SU-DHL-6 (cell line): Measurements from ENCODE around the gene CBY1.

ENCODE experiments used
- CTCF ChIP-seq: fragments of 200-600 bp; sonication (generic); IDR thresholded peaks from one replicate; pipeline ENCODE4 v1.5.1; 2017; ENCODE audit warnings: antibody characterized with exemption, mild to moderate bottlenecking, low read length, moderate library complexity; ENCODE audit not compliant: insufficient read depth, poor library complexity, severe bottlenecking
- EZH2phosphoT487 ChIP-seq: fragments of 200-600 bp; sonication (generic), shearing (Covaris generic); conservative IDR thresholded peaks from 2 replicates; pipeline ENCODE4 v1.6.1; 2018; ENCODE audit warnings: mild to moderate bottlenecking, antibody characterized with exemption, low read length, moderate library complexity, mixed read lengths

- no peak for TF ChIP-seq CTCF
- TF ChIP-seq EZH2phosphoT487: no peak
Measured at GRCh38 chr22:38623351-38623750, 33.1 kb upstream of the CBY1 start.
